ENCODE measurements around the gene SSUH2.

Gene SSUH2

GRCh38 chr3:8578282-8578681, 66.3 kb downstream of the SSUH2 start:
- H3K27ac ChIP-seq (ENCODE audit: low read depth, low read length, severe bottlenecking): no peak overlapping the region
- H3K36me3 ChIP-seq (ENCODE audit: control insufficient read depth, insufficient read depth, low read length): no peaks in the 10 kb centered on the region
- H3K4me1 ChIP-seq (ENCODE audit: control insufficient read depth, insufficient read depth, low read length, poor library complexity, severe bottlenecking): no peaks in the 10 kb centered on the region

GRCh38 chr3:8576841-8577571, 67.6 kb downstream of the SSUH2 start:
- H3K4me1 ChIP-seq (ENCODE audit: control insufficient read depth, insufficient read depth, low read length, poor library complexity, severe bottlenecking): no peaks in the 10 kb centered on the region
- 100% methylated on average over 3 to 4 of the region's 5 CpGs for WGBS, 2 experiments (ENCODE audit: insufficient coverage in 2 of 2)
- peaks cover 4% of the 10 kb centered on the region for H3K36me3 ChIP-seq (ENCODE audit: control insufficient read depth, insufficient read depth, low read length)
- no peak overlapping the region for H3K27ac ChIP-seq (ENCODE audit: low read depth, low read length, severe bottlenecking)
- no peaks in the 10 kb centered on the region for H3K9me3 ChIP-seq (ENCODE audit: control insufficient read depth, low read length)
- H3K4me3 ChIP-seq (ENCODE audit: extremely low read depth, insufficient read depth, low read length, poor library complexity, severe bottlenecking): no peak overlapping the region

More at GRCh38 chr3:8578282-8578681, 66.3 kb downstream of the SSUH2 start:
- no peaks in the 10 kb centered on the region for H3K9me3 ChIP-seq (ENCODE audit: control insufficient read depth, low read length)
- H3K4me3 ChIP-seq (ENCODE audit: extremely low read depth, insufficient read depth, low read length, poor library complexity, severe bottlenecking): no peak overlapping the region
- 94 to 95% methylated on average over 3 to 4 of the region's 4 CpGs for WGBS, 2 experiments (ENCODE audit: insufficient coverage in 2 of 2)

- H3K4me3 ChIP-seq (ENCODE audit: extremely low read depth, insufficient read depth, low read length, poor library complexity, severe bottlenecking): no peak overlapping the region
- peaks cover 4% of the 10 kb centered on the region for H3K36me3 ChIP-seq (ENCODE audit: control insufficient read depth, insufficient read depth, low read length)
- WGBS, 2 experiments (ENCODE audit: insufficient coverage in 2 of 2): 57 to 84% methylated on average over 2 to 4 of the region's 6 CpGs
- no peaks in the 10 kb centered on the region for H3K9me3 ChIP-seq (ENCODE audit: control insufficient read depth, low read length)
- H3K27ac ChIP-seq (ENCODE audit: low read depth, low read length, severe bottlenecking): no peak overlapping the region
- H3K4me1 ChIP-seq (ENCODE audit: control insufficient read depth, insufficient read depth, low read length, poor library complexity, severe bottlenecking): no peaks in the 10 kb centered on the region
Measured at GRCh38 chr3:8576436-8576835, 68.2 kb downstream of the SSUH2 start.

- H3K27ac ChIP-seq (ENCODE audit: low read depth, low read length, severe bottlenecking): no peak overlapping the region
- H3K9me3 ChIP-seq (ENCODE audit: control insufficient read depth, low read length): no peaks in the 10 kb centered on the region
- H3K36me3 ChIP-seq (ENCODE audit: control insufficient read depth, insufficient read depth, low read length): peaks cover 4% of the 10 kb centered on the region
- H3K4me3 ChIP-seq (ENCODE audit: extremely low read depth, insufficient read depth, low read length, poor library complexity, severe bottlenecking): no peak overlapping the region
- no peaks in the 10 kb centered on the region for H3K4me1 ChIP-seq (ENCODE audit: control insufficient read depth, insufficient read depth, low read length, poor library complexity, severe bottlenecking)
- WGBS, 2 experiments (ENCODE audit: insufficient coverage in 2 of 2): 91 to 94% methylated on average over 1 to 2 of the region's 5 CpGs
Measured at GRCh38 chr3:8575364-8576104, 69.1 kb downstream of the SSUH2 start.

GRCh38 chr3:8574670-8575322, 69.8 kb downstream of the SSUH2 start:
- H3K27ac ChIP-seq (ENCODE audit: low read depth, low read length, severe bottlenecking): no peak overlapping the region
- WGBS, 2 experiments (ENCODE audit: insufficient coverage in 2 of 2): 94 to 100% methylated on average over 3 of the region's 5 CpGs

GRCh38 chr3:8574040-8574669, 70.4 kb downstream of the SSUH2 start:
- no peaks in the 10 kb centered on the region for H3K4me1 ChIP-seq (ENCODE audit: control insufficient read depth, insufficient read depth, low read length, poor library complexity, severe bottlenecking)
- H3K9me3 ChIP-seq (ENCODE audit: control insufficient read depth, low read length): no peaks in the 10 kb centered on the region
- 80 to 100% methylated on average over 1 of the region's 2 CpGs for WGBS, 2 experiments (ENCODE audit: insufficient coverage in 2 of 2)
- H3K27ac ChIP-seq (ENCODE audit: low read depth, low read length, severe bottlenecking): no peak overlapping the region
- H3K36me3 ChIP-seq (ENCODE audit: control insufficient read depth, insufficient read depth, low read length): peaks cover 10% of the 10 kb centered on the region
- H3K4me3 ChIP-seq (ENCODE audit: extremely low read depth, insufficient read depth, low read length, poor library complexity, severe bottlenecking): no peak overlapping the region

More at GRCh38 chr3:8574670-8575322, 69.8 kb downstream of the SSUH2 start:
- no peaks in the 10 kb centered on the region for H3K4me1 ChIP-seq (ENCODE audit: control insufficient read depth, insufficient read depth, low read length, poor library complexity, severe bottlenecking)
- H3K4me3 ChIP-seq (ENCODE audit: extremely low read depth, insufficient read depth, low read length, poor library complexity, severe bottlenecking): no peak overlapping the region
- H3K9me3 ChIP-seq (ENCODE audit: control insufficient read depth, low read length): no peaks in the 10 kb centered on the region
- peaks cover 9% of the 10 kb centered on the region for H3K36me3 ChIP-seq (ENCODE audit: control insufficient read depth, insufficient read depth, low read length)

GRCh38 chr3:8573342-8573926, 71.2 kb downstream of the SSUH2 start:
- Histone ChIP-seq H3K27ac (ENCODE audit: low read depth, low read length, severe bottlenecking) (no peak overlapping the region), H3K4me1 (ENCODE audit: control insufficient read depth, insufficient read depth, low read length, poor library complexity, severe bottlenecking) (no peaks in the 10 kb centered on the region), H3K9me3 (ENCODE audit: control insufficient read depth, low read length) (no peaks in the 10 kb centered on the region), H3K4me3 (ENCODE audit: extremely low read depth, insufficient read depth, low read length, poor library complexity, severe bottlenecking) (no peak overlapping the region), H3K36me3 (ENCODE audit: control insufficient read depth, insufficient read depth, low read length) (peaks cover 15% of the 10 kb centered on the region)
- WGBS, 2 experiments (ENCODE audit: insufficient coverage in 2 of 2): 85 to 100% methylated on average over 4 of the region's 4 CpGs

GRCh38 chr3:8571256-8571655, 73.3 kb downstream of the SSUH2 start:
- Histone ChIP-seq H3K4me1 (ENCODE audit: control insufficient read depth, insufficient read depth, low read length, poor library complexity, severe bottlenecking) (no peaks in the 10 kb centered on the region), H3K36me3 (ENCODE audit: control insufficient read depth, insufficient read depth, low read length) (peaks cover 35% of the 10 kb centered on the region), H3K4me3 (ENCODE audit: extremely low read depth, insufficient read depth, low read length, poor library complexity, severe bottlenecking) (no peak overlapping the region), H3K9me3 (ENCODE audit: control insufficient read depth, low read length) (no peaks in the 10 kb centered on the region), H3K27ac (ENCODE audit: low read depth, low read length, severe bottlenecking) (no peak overlapping the region)
- WGBS, 2 experiments (ENCODE audit: insufficient coverage in 2 of 2): 83% methylated on average over 1 of the region's 3 CpGs; no CpG with 5 or more reads in 1 of the 2 experiments

Measured in mesodermal cell (in vitro differentiated cells).